Lower leg skin (tissue), 3 donors: ENCODE data around the gene LSM14B.

Experiments
- CTCF ChIP-seq, 3 donors: fragments of 450-650 bp; IDR thresholded peaks; one replicate each; pipeline ENCODE4 v1.5.1; 2016; ENCODE audit warnings: antibody characterized with exemption in 3 of 3, mild to moderate bottlenecking in 3 of 3, moderate library complexity in 2 of 3
- POLR2A ChIP-seq, 2 donors: fragments of 450-650 bp; IDR thresholded peaks; one replicate each; pipeline ENCODE4 v1.6.1; 2016 to 2017; ENCODE audit warnings: antibody characterized with exemption in 2 of 2, mild to moderate bottlenecking in 1 of 2, moderate library complexity in 1 of 2

GRCh38 chr20:62135573-62136266 is 13.4 kb downstream of the LSM14B start:
- no peak for TF ChIP-seq CTCF (IDR thresholded peaks at IDR 0.05)
- no peak for TF ChIP-seq POLR2A (IDR thresholded peaks at IDR 0.05)
